Psoas muscle (tissue), 8 donors: ENCODE data around the gene SLC25A39. TPM values are rescaled to one million over a fixed set of nuclear protein-coding genes. Genes with fewer than 3 reads are reported as not detected.
A peak's percentile ranks its signal among the peaks of the same experiment; 100 is the strongest.
"Not testable (repeated sequence)": the region's sequence is repeated elsewhere in the genome, so short reads cannot be mapped to it uniquely, and the experiment has no call there.

Experiments
- ATAC-seq, 4 donors: fragments of 200-7000 bp; cut with Tn5 transposase; one replicate each; pipeline ENCODE4 v1.9.1; 2020; ENCODE audit warnings: moderate library complexity in 3 of 4, mild to moderate bottlenecking in 2 of 4
- DNase-seq, 2 donors: peaks; one replicate each; pipeline ENCODE4 v3.0.0-alpha.2; 2020
- H3K27ac ChIP-seq: fragments of 200-600 bp; one replicate; pipeline ENCODE4 v1.8.0; 2022
- H3K27me3 ChIP-seq, 3 donors: fragments of 200-600 bp in 1 of 3; one replicate each; pipeline versions ENCODE4 v1.6.1 to v1.8.0; 2013 to 2022; ENCODE audit warnings: low read length in 2 of 3, mild to moderate bottlenecking in 2 of 3, moderate library complexity in 1 of 3; ENCODE audit not compliant: insufficient read depth in 3 of 3
- H3K36me3 ChIP-seq, 2 donors: fragments of 200-600 bp in 1 of 2; one replicate each; pipeline versions ENCODE4 v1.6.1 to v1.8.0; 2013 to 2022; ENCODE audit warnings: low read depth in 1 of 2, mild to moderate bottlenecking in 1 of 2, moderate library complexity in 1 of 2; ENCODE audit not compliant: insufficient read depth in 1 of 2
- H3K4me1 ChIP-seq: fragments of 200-600 bp; one replicate; pipeline ENCODE4 v1.8.0; 2022
- H3K4me3 ChIP-seq: fragments of 200-600 bp; one replicate; pipeline ENCODE4 v1.8.0; 2022; ENCODE audit warnings: mild to moderate bottlenecking
- H3K9me3 ChIP-seq: fragments of 200-600 bp; one replicate; pipeline ENCODE4 v1.8.0; 2022
- WGBS, 3 donors: extraction: QIAGEN DNeasy Blood & Tissue Kit; methylation state at CpG; one replicate each; pipeline versions ENCODE4 v1.1.6 to v1.1.7; 2013; 5-methylcytosine and 5-hydroxymethylcytosine counted together
- intact Hi-C, 2 donors: fragments of 100-400 bp; cut with DNase I; formaldehyde crosslinking; loops; one replicate each; pipeline versions ENCODE4 v1.11.0 to v1.14.2; 2022
- long read RNA-seq, 2 donors: library from polyadenylated mRNA; unstranded; transcript quantifications; one replicate each; pipeline ENCODE4 v2.0.0, GENCODE V29; 2021
- polyA plus RNA-seq, 3 donors: library from polyadenylated mRNA; stranded (reverse); fragments of 200-250 nt; gene quantifications; one replicate each; pipeline ENCODE4 v1.2.3, GENCODE V29; 2013
- total RNA-seq, 4 donors: library from RNA; stranded (reverse); fragmentation: NEBNext Ultra II Directional in 2 of 4; extraction: Animal tissue kit (Norgen Biotek cat#: 25700) in 2 of 4; gene quantifications; one replicate each; pipeline versions ENCODE4 v1.2.1 to v1.2.4, GENCODE V29; 2021 to 2023
- TF ChIP-seq, protein P1 (sequence below): fragments of 200-600 bp; IDR thresholded peaks from one replicate; pipeline ENCODE4 v1.8.0; 2022; ENCODE audit warnings: antibody characterized with exemption
- donor health status: healthy with polysubstance abuse.
- donor health status: DM: no; HTN: no; CAD: no; lungs with moderate emphysema.
- donor health status: Bipolar disorder and iron deficiency.
- donor health status: healthy.
- donor health status: DM: yes; HTN: yes; CAD: no.
- donor health status: DM: no; HTN: no; CAD: no.
- donor health status: DM: no; HTN: no; CAD: no.
- donor health status: DM: yes; HTN: yes; CAD: no.

The SLC25A39 gene, protein sequence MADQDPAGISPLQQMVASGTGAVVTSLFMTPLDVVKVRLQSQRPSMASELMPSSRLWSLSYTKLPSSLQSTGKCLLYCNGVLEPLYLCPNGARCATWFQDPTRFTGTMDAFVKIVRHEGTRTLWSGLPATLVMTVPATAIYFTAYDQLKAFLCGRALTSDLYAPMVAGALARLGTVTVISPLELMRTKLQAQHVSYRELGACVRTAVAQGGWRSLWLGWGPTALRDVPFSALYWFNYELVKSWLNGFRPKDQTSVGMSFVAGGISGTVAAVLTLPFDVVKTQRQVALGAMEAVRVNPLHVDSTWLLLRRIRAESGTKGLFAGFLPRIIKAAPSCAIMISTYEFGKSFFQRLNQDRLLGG
- total RNA-seq = 10 to 100 TPM; 36.4 to 57.8 (median 41.0) TPM
- 10 to 100 TPM; 37.1 to 79.3 (median 42.4) TPM for polyA plus RNA-seq
- long read RNA-seq, donor 1, transcript SLC25A39-202 (12 exons, 1,565 nt) = minor isoform, 12 of 101 reads
- long read RNA-seq, donor 1, transcript SLC25A39-201 (12 exons, 1,607 nt) = major isoform, 67 of 101 reads
- long read RNA-seq, donor 1, partial matches to known transcripts = 12 of 101 reads
- long read RNA-seq, donor 1, other reads (novel, unspliced or antisense) = 6 of 101 reads
- long read RNA-seq, donor 2, transcript SLC25A39-201 (12 exons, 1,607 nt) = major isoform, 79 of 139 reads
- long read RNA-seq, donor 2, partial matches to known transcripts = 25 of 139 reads
- long read RNA-seq, donor 2, other reads (novel, unspliced or antisense) = 27 of 139 reads

DNA sequence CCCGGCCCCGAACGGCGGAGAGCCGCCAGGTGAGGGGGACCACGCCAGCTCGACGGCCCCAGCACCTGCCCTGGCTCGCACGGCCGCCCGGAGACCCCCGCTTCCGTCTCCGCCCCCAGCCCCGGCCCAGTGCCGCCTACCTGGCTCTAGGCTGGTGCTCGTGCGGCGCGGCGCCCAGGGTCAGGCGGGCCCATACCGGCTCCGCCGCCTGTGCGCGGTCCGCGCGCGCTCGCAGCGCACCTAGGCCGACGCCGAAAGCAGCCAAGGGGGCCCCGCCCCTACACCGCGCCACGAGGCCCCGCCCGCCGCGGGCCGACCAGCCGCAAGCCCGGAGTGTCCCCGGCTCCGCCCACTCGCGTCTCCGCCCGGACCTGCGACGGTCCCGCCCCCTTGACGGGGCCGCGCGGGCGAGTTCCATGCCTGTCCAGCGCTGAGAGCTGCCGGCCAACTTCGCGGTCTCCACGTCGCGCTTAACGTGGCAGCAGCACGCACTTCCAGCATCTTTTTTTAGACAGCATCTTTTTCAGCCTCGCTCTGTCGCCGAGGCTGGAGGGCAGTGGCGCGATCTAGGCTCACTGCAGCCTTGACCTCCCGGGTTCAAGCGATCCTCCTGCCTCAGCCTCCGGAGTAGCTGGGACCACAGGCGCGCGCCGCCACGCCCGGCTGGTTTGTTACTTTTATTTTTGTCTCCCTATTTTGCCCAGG is at the start of gene SLC25A39:
Gene SLC25A39 (minus strand): TSS at position 253 of the 705 bp plus-strand sequence. CDS start 1,261 bp downstream, outside the sequence.
- peak; percentile 87 to 91 (median 90) for ATAC-seq

DNA sequence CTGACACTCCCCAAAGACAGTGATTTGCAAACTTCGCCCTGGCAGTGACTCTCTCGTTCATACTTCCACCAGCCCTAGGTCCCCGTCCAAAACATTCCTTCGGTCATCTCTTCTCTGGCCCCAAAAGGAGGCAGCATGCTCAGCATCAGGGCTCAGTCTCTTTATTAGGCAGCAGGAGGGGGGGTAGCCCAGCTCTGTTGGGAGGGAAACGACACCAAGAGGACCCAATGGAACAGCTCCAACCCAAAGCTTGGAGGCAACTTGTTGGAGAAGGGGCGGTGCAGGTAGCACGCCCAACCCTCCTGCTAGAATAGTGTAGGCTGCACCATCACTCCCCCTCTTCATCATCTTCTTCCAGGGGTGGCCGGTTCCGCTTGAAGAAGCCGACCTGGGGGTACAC is 47.4 kb upstream of the SLC25A39 start:
- Histone ChIP-seq H3K27me3 (peaks cover 0 to 52% (median 18%) of the 10 kb centered on the region in 3 donors), H3K9me3 (no peaks in the 10 kb centered on the region), H3K4me3 (no peak overlapping the region), H3K27ac (no peak overlapping the region), H3K4me1 (no peaks in the 10 kb centered on the region), H3K36me3 (no peaks in the 10 kb centered on the region)
- DNase-seq (no peak), ATAC-seq (no peak)
- TF ChIP-seq, protein P1, sequence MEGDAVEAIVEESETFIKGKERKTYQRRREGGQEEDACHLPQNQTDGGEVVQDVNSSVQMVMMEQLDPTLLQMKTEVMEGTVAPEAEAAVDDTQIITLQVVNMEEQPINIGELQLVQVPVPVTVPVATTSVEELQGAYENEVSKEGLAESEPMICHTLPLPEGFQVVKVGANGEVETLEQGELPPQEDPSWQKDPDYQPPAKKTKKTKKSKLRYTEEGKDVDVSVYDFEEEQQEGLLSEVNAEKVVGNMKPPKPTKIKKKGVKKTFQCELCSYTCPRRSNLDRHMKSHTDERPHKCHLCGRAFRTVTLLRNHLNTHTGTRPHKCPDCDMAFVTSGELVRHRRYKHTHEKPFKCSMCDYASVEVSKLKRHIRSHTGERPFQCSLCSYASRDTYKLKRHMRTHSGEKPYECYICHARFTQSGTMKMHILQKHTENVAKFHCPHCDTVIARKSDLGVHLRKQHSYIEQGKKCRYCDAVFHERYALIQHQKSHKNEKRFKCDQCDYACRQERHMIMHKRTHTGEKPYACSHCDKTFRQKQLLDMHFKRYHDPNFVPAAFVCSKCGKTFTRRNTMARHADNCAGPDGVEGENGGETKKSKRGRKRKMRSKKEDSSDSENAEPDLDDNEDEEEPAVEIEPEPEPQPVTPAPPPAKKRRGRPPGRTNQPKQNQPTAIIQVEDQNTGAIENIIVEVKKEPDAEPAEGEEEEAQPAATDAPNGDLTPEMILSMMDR = no peak
- WGBS, 3 donors = 63 to 74% (median 66%) methylated on average over 10 of the region's 10 CpGs
- intact Hi-C loops = no loop called here

More for the DNA sequence above, at the start of gene SLC25A39:
- Histone ChIP-seq H3K27me3 (no peaks in the 10 kb centered on the region), H3K4me1 (peaks cover 9% of the 10 kb centered on the region), H3K4me3 (peak within 1 kb of the TSS; percentile 94), H3K27ac (peak within 1 kb of the TSS; percentile 81), H3K36me3 (peaks cover 3 to 29% of the 10 kb centered on the region in 2 donors), H3K9me3 (no peaks in the 10 kb centered on the region)
- WGBS, 3 donors = 0 to 1% (median 0%) methylated on average over 51 to 85 of the region's 85 CpGs
- intact Hi-C loops = loop anchor here (2.0 to 5.0 kb wide), 2 partner anchors 112 to 114 kb away; no protein-coding TSS in a partner anchor
- TF ChIP-seq, protein P1 = no peak
- peak; percentile 95 to 98 for DNase-seq

DNA sequence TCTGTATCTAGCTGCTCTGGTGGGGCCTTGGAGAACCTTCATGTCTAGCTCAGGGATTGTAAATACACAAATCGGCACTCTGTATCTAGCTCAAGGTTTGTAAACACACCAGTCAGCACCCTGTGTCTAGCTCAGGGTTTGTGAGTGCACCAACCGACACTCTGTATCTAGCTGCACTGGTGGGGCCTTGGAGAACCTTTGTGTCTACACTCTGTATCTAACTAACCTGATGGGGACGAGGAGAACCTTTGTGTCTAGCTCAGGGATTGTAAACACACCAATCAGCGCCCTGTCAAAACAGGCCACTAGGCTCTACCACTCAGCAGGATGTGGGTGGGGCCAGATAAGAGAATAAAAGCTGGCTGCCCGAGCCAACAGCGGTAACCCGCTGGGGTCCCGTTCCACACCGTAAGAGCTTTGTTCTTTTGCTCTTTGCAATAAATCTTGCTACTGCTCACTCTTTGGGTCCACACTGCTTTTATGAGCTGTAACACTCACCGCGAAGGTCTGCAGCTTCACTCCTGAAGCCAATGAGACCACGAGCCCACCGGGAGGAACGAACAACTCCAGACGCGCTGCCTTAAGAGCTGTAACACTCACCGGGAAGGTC is 44.9 kb upstream of the SLC25A39 start:
- H3K27ac ChIP-seq, H3K4me3 ChIP-seq, H3K36me3 ChIP-seq, H3K4me1 ChIP-seq, intact Hi-C loops, ATAC-seq, DNase-seq, H3K9me3 ChIP-seq: not testable (repeated sequence)
- WGBS, 3 donors = 38 to 44% (median 43%) methylated on average over 17 of the region's 17 CpGs
- peaks cover 0 to 40% (median 9%) of the 10 kb centered on the region in 3 donors for H3K27me3 ChIP-seq

DNA sequence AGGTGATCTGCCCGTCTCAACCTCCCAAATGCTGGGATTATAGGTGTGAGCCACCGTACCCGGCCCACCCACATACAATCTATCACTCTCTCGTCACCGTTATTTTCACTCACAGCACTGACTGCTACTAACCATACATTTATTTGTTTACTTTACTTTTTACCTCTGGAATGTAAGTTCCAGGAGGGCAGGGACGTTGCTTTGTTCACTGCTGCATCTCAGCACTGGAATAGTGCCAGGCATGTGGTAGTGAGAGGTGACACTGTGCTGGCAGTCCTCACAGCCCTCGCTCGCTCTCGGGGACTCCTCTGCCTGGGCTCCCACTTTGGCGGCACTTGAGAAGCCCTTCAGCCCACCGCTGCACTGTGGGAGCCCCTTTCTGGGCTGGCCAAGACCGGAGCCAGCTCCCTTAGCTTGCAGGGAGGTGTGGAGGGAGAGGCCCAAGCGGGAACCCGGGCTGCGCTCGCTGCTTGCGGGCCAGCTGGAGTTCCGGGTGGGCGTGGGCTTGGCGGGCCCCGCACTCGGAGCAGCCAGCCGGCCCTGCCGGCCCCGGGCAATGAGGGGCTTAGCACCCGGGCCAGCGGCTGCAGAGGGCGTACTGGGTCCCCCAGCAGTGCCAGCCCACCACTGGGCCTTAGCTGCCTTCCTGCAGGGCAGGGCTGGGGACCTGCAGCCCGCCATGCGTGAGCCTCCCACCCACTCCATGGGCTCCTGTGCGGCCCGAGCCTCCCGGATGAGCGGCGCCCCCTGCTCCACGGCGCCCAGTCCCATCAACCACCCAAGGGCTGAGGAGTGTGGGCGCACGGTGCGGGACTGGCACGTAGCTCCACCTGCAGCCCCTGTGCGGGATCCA is 44.0 kb upstream of the SLC25A39 start:
- intact Hi-C loops, H3K4me3 ChIP-seq, H3K9me3 ChIP-seq, H3K4me1 ChIP-seq, H3K27ac ChIP-seq, DNase-seq, H3K36me3 ChIP-seq, ATAC-seq: not testable (repeated sequence)
- H3K27me3 ChIP-seq = peaks cover 0 to 33% (median 6%) of the 10 kb centered on the region in 3 donors
- 90 to 93% (median 91%) methylated on average over 35 to 42 of the region's 42 CpGs for WGBS, 3 donors
